OCI-LY7 (cell line): ENCODE data around the gene RPLP1. TPM values are rescaled to one million over a fixed set of nuclear protein-coding genes. Genes with fewer than 3 reads are reported as not detected.

Experiments used
- BruUV-seq: library from RNA; stranded (reverse); fragments of 400-500 nt; replicated peaks from 2 replicates; lab custom pipeline; 2021; lab: Mats Ljungman, UMichigan
- CTCF ChIA-PET: fragments of 300-600 bp; sonication (Branson Sonifier 250); formaldehyde crosslinking; loops from one replicate; lab custom pipeline; 2022; ENCODE audit warnings: antibody characterized with exemption; ENCODE audit not compliant: unreplicated experiment; lab: Charles Lee
- POLR2A ChIA-PET: fragments of 300-600 bp; sonication (Branson Sonifier 250); formaldehyde crosslinking; loops from one replicate; lab custom pipeline; 2022; ENCODE audit warnings: antibody characterized with exemption; lab: Charles Lee
- DNase-seq: peaks from one replicate; pipeline ENCODE4 v3.0.0-alpha.2; 2015; ENCODE audit warnings: low spot score
- H2AFZ ChIP-seq: fragments of 200-600 bp; sonication (generic), shearing (Covaris generic); 2 replicates; pipeline ENCODE4 v1.6.1; 2014; ENCODE audit warnings: mild to moderate bottlenecking, antibody characterized with exemption, low read length, moderate library complexity
- H3K27ac ChIP-seq: fragments of 200-600 bp; sonication (generic); 2 replicates; pipeline ENCODE4 v1.5.1; 2014; ENCODE audit warnings: mixed run types, low read depth, mild to moderate bottlenecking, moderate library complexity, low read length, inconsistent platforms; ENCODE audit not compliant: poor library complexity, severe bottlenecking
- H3K36me3 ChIP-seq: fragments of 200-600 bp; sonication (generic); 2 replicates; pipeline ENCODE4 v1.6.1; 2014; ENCODE audit warnings: mild to moderate bottlenecking, antibody characterized with exemption, low read length, moderate library complexity, mixed read lengths; ENCODE audit not compliant: insufficient read depth
- H3K4me1 ChIP-seq: fragments of 200-600 bp; sonication (generic); 2 replicates; pipeline ENCODE4 v1.5.1; 2014; ENCODE audit warnings: mild to moderate bottlenecking, low read length; ENCODE audit not compliant: insufficient read depth, poor library complexity, severe bottlenecking
- H3K4me2 ChIP-seq: fragments of 200-600 bp; sonication (generic); 2 replicates; pipeline ENCODE4 v1.6.1; 2014; ENCODE audit warnings: mild to moderate bottlenecking, low read length
- H3K4me3 ChIP-seq: fragments of 200-600 bp; sonication (generic); 2 replicates; pipeline ENCODE4 v1.5.1; 2014; ENCODE audit warnings: mild to moderate bottlenecking, low read depth, low read length; ENCODE audit not compliant: poor library complexity, severe bottlenecking
- H3K79me2 ChIP-seq: fragments of 200-600 bp; sonication (generic); 2 replicates; pipeline ENCODE4 v1.6.1; 2016; ENCODE audit warnings: low read depth, mild to moderate bottlenecking, low read length, moderate library complexity, mixed read lengths; ENCODE audit not compliant: insufficient read depth
- H3K9me2 ChIP-seq: fragments of 200-600 bp; sonication (generic); 2 replicates; pipeline ENCODE4 v1.6.1; 2016; ENCODE audit warnings: mild to moderate bottlenecking, low read length, mixed read lengths; ENCODE audit not compliant: insufficient read depth
- H3K9me3 ChIP-seq: fragments of 200-600 bp; sonication (generic); 2 replicates; pipeline ENCODE4 v1.6.1; 2014; ENCODE audit warnings: mild to moderate bottlenecking, mixed run types, low read length, mixed read lengths
- H4K20me1 ChIP-seq: fragments of 200-600 bp; sonication (generic); 2 replicates; pipeline ENCODE4 v1.6.1; 2014; ENCODE audit warnings: mild to moderate bottlenecking, antibody characterized with exemption, low read length, moderate library complexity, mixed read lengths; ENCODE audit not compliant: insufficient read depth
- CTCF ChIP-seq: fragments of 200-600 bp; sonication (generic); conservative IDR thresholded peaks from 2 replicates; pipeline ENCODE4 v1.5.1; 2014; ENCODE audit warnings: mild to moderate bottlenecking, antibody characterized with exemption, low read length, moderate library complexity, mixed read lengths
- EZH2phosphoT487 ChIP-seq: fragments of 200-600 bp; sonication (generic); IDR thresholded peaks from 2 replicates; pipeline ENCODE4 v1.6.1; 2018; ENCODE audit warnings: low read depth, borderline replicate concordance, mild to moderate bottlenecking, mixed run types, antibody characterized with exemption, low read length, moderate library complexity, mixed read lengths
- intact Hi-C: fragments of 100-400 bp; cut with micrococcal nuclease; formaldehyde crosslinking; loops from one replicate; pipeline ENCODE4 v1.10.0; 2022; ENCODE audit not compliant: unreplicated experiment
- total RNA-seq, 2 experiments: library from RNA; depleted of rRNA in 1 of 2; stranded (reverse); fragments of >200 nt in 1 of 2; shearing (Covaris generic) in 1 of 2; gene quantifications; 2 replicates each; pipeline ENCODE4 v1.2.3, GENCODE V29; 2014 to 2022

Gene RPLP1
- total RNA-seq, 2 experiments from 2014 or later, result 889 to 2,251 TPM

- ChIA-PET CTCF (no interaction called here), POLR2A (no interaction called here)
- Histone ChIP-seq H3K9me2 (no peaks in the 10 kb centered on the region), H3K4me1 (peaks cover 17% of the 10 kb centered on the region), H3K36me3 (peaks cover 27% of the 10 kb centered on the region), H3K27ac (no peak overlapping the region), H2AFZ (no peak overlapping the region), H3K9me3 (no peaks in the 10 kb centered on the region), H3K79me2 (peaks cover 4% of the 10 kb centered on the region), H3K4me3 (no peak overlapping the region), H4K20me1 (peaks cover 24% of the 10 kb centered on the region), H3K4me2 (no peak overlapping the region)
- BruUV-seq, result TSS peak; percentile 47
- intact Hi-C loops, result no loop called here
- TF ChIP-seq EZH2phosphoT487, result no peak
- no peak for TF ChIP-seq CTCF
- DNase-seq, result no peak
Observed at GRCh38 chr15:69460481-69460880, 7.9 kb downstream of the RPLP1 start.

GRCh38 chr15:69462030-69462492 is 9.4 kb downstream of the RPLP1 start:
- DNase-seq, result no peak
- Histone ChIP-seq H3K9me2 (no peaks in the 10 kb centered on the region), H3K4me2 (peak overlapping the region; percentile 65), H2AFZ (peak overlapping the region; percentile 99; the same call in 1 of the 2 replicates), H3K9me3 (no peaks in the 10 kb centered on the region), H3K36me3 (peaks cover 11% of the 10 kb centered on the region), H3K4me3 (peak overlapping the region; percentile 69), H3K4me1 (peaks cover 14% of the 10 kb centered on the region), H3K79me2 (no peaks in the 10 kb centered on the region), H3K27ac (no peak overlapping the region), H4K20me1 (0 out of 2 replicates have a peak, but pooled peaks cover 8% of the 10 kb centered on the region)
- intact Hi-C loops, result no loop called here
- no TSS peak for BruUV-seq
- ChIA-PET CTCF (interaction anchor here (0.6 to 1.9 kb wide), 6 partner anchors 8 to 1042 kb away, joined by 3 to 12 read pairs (median 6); partner anchors contain the start of gene RPLP1), POLR2A (interaction anchor here (1.0 to 2.4 kb wide), 5 partner anchors 9 to 1043 kb away, joined by 4 to 67 read pairs (median 4); partner anchors contain the start of gene RPLP1)
- TF ChIP-seq CTCF, result no peak
- TF ChIP-seq EZH2phosphoT487, result no peak
